C1 segment of cervical spinal cord (tissue), 14 donors: Measurements from ENCODE around the gene SSU72.
"Not testable (repeated sequence)": the region's sequence is repeated elsewhere in the genome, so short reads cannot be mapped to it uniquely, and the experiment has no call there.

Experiments used
- DNase-seq, 14 donors: peaks; one replicate each; lab custom pipeline; 2025; lab: John Stamatoyannopoulos, UW

The SSU72 gene

GRCh38 chr1:1529321-1529720, 45.3 kb downstream of the SSU72 start:
- no peak for DNase-seq

- DNase-seq = no peak
These were observed 46.1 kb downstream of the SSU72 start for GRCh38 chr1:1528301-1529267.

GRCh38 chr1:1527092-1527816, 47.4 kb downstream of the SSU72 start:
- DNase-seq = no peak

- not testable (repeated sequence) for DNase-seq
These were observed 48.2 kb downstream of the SSU72 start for GRCh38 chr1:1526476-1526875.

GRCh38 chr1:1524750-1525383, 49.8 kb downstream of the SSU72 start:
- DNase-seq = not testable (repeated sequence)

GRCh38 chr1:1523651-1524050, 51.0 kb downstream of the SSU72 start:
- DNase-seq = not testable (repeated sequence)

- not testable (repeated sequence) for DNase-seq
These were observed 51.4 kb downstream of the SSU72 start for GRCh38 chr1:1523226-1523625.

- not testable (repeated sequence) for DNase-seq
These were observed 52.1 kb downstream of the SSU72 start for GRCh38 chr1:1522536-1522935.

GRCh38 chr1:1521331-1521730, 53.3 kb downstream of the SSU72 start:
- no peak for DNase-seq

- not testable (repeated sequence) for DNase-seq
These were observed 54.7 kb downstream of the SSU72 start for GRCh38 chr1:1519805-1520505.

GRCh38 chr1:1518621-1519007, 56.0 kb downstream of the SSU72 start:
- not testable (repeated sequence) for DNase-seq

- DNase-seq = no peak
These were observed 56.6 kb downstream of the SSU72 start for GRCh38 chr1:1517973-1518620.

GRCh38 chr1:1516923-1517322, 57.7 kb downstream of the SSU72 start:
- DNase-seq = not testable (repeated sequence)

- DNase-seq = not testable (repeated sequence)
These were observed 60.3 kb downstream of the SSU72 start for GRCh38 chr1:1514376-1514775.

- not testable (repeated sequence) for DNase-seq
These were observed 61.0 kb downstream of the SSU72 start for GRCh38 chr1:1513675-1514074.

GRCh38 chr1:1512425-1512824, 62.2 kb downstream of the SSU72 start:
- DNase-seq = not testable (repeated sequence)

- peak; percentile 60 to 98 (median 95) for DNase-seq
These were observed 63.0 kb downstream of the SSU72 start, which contains the start of gene ATAD3A for GRCh38 chr1:1511533-1512285. Gene ATAD3A, plus strand, starts transcription at chr1:1512162. Its CDS starts 107 bp downstream, at chr1:1512269.

GRCh38 chr1:1510912-1511532, 63.6 kb downstream of the SSU72 start:
- DNase-seq = peak in 1 of 14 donors; percentile 34

- DNase-seq = not testable (repeated sequence)
These were observed 65.2 kb downstream of the SSU72 start for GRCh38 chr1:1509465-1509850.
